GM18505 (cell line): ENCODE results near the gene MXD4.

ENCODE experiments used
- ATAC-seq: cut with Tn5 transposase; IDR thresholded peaks from one replicate; pipeline ENCODE4 v1.9.1; 2021; ENCODE audit not compliant: unreplicated experiment
- POLR2A ChIP-seq: IDR thresholded peaks from 4 replicates; pipeline ENCODE4 v1.6.1; 2011; ENCODE audit warnings: borderline replicate concordance; ENCODE audit not compliant: insufficient read depth, insufficient read length; ENCODE audit errors: extremely low read depth

MXD4 gene

DNA sequence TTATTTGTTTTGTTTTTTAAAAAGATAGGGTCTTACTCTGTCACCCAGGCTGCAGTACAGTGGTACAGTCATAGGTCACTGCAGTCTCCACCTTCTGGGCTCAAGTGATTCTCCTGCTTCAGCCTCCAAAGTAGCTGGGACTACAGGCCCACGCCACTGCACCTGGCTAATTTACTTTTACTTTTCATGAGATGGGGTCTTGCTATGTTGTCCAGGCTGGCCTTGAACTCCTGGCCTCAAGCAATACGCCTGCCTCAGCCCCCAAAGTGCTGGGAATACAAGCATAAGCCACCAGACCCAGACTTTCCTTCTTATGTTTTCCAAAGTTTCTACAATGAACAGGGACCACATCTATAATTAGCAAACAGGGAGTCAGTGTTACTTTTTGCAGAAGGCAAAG lies 37.9 kb upstream of the MXD4 start:
- no peak for ATAC-seq

DNA sequence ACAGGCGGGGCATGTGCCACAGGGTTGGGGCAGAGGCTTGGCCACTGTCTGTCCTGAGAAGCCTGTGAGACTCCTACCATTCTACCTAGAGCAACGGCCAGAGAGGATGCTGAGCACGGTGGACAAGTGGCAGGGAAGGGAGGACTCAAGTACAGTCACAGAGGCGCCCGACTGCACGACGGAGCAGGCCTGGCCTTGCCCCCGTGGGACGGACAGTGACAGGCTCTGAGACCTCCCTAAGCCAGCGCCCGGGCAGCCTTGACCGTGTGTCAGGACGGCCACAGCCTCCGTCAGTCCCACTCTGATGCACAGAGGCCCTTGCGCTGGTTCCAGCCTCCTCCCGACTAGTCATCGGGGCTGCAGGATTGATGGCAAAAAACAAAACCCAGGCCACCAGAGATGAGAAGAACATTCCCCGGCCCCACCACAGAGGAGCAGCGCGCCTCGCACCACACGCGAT lies 36.7 kb upstream of the MXD4 start:
- ATAC-seq = no peak
- no peak for TF ChIP-seq POLR2A

More for the DNA sequence above, 37.9 kb upstream of the MXD4 start:
- no peak for TF ChIP-seq POLR2A

DNA sequence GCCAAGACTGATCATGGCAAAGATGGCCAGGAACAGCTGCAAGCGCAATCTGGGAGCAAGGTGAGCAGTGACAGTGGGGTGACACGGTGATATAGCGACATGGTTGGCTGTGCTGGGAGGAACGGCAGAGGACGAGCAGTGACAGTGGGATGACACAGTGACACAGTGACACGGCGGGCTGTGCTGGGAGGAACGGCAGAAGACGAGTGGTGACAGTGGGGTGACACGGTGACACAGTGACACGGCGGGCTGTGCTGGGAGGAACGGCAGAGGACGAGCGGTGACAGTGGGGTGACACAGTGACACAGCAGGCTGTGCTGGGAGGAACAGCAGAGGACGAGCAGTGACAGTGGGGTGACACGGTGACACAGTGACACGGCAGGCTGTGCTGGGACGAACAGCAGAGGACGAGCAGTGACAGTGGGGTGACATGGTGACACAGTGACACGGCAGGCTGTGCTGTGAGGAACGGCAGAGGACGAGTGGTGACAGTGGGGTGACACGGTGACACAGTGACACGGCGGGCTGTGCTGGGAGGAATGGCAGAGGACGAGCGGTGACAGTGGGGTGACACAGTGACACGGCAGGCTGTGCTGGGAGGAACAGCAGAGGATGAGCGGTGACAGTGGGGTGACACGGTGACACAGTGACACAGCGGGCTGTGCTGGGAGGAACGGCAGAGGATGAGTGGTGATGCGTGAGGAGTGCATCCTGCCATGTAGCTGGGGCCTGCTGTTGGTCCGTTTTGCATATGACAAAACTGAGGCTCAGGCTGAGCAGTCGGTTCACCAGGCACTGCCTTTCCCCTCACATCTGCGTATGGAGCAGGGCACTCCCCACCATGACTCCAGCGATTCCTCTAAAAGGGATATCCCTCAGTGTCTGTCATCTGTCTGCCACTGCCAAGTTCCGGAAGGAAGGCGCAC lies 36.0 kb upstream of the MXD4 start:
- TF ChIP-seq POLR2A = no peak
- ATAC-seq = no peak

DNA sequence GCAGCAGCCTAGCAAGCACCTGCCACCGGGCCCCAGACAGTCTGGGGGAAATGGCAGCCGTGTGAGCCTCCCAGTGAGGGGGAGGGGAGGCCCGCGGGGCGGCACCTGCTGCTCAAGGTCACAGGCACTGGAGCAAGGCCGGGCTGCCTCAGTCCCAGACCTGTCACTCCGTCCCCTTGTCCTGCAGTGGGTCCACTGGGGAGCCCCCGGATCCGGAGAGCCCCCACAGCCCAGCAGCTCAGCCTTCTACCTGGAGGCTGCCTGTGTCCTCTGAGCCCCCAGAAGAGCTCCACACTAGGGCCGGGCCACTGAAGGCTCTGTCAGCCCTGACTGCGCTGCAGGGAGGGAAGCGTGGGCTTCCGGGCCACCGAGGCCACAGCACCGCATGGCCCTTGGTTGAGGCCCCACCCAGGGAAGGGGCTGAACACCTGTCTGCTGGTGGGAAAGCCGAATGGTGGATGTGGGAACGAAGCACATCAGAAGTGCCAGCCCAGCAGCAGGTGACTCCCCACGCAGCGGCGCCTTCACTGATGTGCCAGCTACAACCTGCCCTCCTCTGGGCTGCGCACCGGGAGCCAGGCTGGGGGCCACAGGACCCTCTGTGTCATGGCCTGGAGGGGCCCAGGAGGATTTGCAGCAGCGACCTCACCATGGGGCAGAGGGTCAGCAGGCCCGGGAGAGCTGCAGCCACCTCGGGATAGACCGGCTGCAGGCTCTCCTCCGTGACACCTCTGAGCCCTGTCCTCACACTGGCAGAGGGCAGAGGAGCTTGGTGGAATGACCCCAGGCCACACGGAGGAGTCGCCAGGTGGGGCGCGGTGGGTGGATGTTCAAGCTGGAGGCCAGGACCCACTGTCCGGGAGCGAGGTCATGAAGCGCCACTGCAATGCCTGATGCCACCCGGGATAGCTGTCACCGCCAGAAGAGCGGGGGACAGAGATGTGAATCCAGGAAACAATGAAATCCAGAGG lies 35.0 kb upstream of the MXD4 start:
- no peak for ATAC-seq
- no peak for TF ChIP-seq POLR2A

DNA sequence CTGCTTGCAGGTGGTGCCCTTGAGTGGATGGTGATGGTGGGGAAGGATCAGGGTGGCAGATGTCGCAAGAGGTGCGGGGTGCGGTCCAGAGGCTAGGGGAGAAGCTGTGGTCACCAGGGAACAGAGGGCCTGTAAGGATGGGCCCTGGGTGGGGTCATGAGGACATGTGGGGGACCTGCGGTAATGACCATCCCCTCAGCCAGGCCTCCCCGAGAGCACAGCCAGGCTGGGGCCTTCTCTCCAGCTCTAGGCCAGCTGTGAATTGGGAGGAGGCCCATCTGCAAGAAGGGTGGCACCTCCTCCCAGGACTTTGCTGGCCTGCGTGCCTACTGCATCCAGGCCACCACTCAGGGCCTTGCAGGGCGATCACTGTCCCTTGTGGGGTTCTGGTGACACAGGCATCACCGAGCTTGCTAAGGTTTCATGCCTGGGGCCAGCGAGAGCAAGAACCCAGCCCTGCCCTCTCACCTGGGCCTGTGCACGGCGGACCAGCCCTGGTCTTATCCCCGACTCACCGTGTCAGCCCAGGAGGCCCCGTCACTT lies 34.1 kb upstream of the MXD4 start:
- TF ChIP-seq POLR2A = no peak
- no peak for ATAC-seq

DNA sequence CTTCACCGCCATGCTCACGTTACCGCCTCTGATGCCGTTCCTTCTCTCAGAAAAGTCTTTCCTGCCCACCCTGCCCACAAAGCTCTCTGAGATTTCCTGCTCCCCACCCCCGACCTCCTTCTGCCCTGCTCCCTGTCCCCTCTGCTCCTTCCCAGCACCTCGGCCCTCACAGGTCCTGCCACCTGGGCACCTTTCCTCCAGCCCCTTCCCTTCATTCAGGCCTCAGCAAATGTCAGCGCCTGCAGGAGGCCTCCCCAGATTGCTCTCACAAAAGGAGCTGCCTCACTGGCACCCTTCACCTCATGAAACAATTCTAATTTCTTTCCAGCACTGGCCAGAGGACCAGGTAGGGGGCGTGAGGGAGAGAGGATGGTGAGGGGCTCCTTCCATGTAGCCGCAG lies 33.6 kb upstream of the MXD4 start:
- TF ChIP-seq POLR2A = no peak

DNA sequence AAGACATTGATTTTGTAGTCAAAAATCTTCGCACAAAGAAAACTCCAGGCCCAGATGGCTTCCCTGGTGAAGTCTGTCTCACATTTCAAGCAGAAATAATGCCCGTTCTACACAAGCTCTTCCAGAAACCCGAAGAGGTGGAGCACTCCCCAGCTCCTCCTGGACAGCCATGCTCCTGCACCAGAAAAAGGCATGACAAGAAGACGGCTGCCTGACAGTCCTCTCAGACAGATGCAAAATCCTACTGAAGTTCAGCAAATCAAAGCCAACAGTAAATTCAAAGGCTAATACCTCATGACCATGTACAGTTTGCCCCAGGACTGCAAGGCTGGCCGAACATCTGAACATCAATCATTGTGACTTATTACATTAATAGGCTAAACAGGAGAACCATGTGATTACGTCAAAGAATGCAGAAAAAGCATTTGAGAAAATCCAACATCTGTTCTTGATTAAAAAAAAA lies 30.8 kb upstream of the MXD4 start:
- ATAC-seq = no peak

More for the DNA sequence above, 33.6 kb upstream of the MXD4 start:
- ATAC-seq = no peak

DNA sequence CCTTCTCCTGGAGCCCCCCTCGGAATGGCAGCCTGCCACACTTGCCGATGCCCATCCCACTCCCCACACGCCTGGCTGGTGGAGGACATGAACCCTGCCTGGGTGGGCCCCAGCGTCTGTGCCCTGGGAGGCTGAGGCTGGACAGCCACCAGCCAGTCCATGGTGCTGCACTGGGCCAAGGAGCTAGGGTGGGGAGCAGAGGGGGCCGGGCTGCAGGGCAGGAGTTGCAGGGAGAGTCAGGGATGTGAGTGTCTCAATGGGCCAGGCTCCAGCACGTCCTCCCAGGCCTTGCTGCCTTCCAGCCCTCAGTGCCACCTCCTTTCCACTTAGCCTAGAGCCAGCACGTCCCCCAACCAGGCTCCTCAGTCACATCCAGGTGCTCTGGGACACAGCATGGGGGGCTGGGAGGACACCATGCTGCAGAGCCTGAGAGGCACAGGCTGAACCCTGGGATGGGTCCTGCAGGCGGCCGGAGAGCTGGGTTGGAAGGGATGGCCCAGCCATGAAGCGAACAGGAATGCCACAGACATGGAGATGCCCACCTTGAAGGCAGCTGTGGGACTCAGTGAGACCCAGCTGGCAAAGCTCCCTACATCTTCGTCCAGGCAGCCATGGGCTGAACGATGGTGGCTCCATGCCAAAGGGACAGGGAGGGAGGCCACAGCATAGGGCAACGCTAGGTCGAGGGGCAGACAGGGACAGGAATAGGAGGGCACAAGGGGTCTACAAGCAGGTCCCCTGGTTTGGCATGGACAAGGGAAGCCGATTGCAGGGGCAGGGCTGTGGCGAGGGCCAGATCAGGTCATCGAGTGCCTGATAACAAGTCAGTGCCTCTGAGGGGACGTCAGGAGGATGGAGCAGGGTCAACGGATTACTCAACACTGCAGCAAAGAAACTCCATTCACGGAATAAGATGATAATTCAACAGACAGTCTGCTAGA lies 30.1 kb upstream of the MXD4 start:
- no peak for ATAC-seq
- no peak for TF ChIP-seq POLR2A

More for the DNA sequence above, 30.8 kb upstream of the MXD4 start:
- TF ChIP-seq POLR2A = no peak

DNA sequence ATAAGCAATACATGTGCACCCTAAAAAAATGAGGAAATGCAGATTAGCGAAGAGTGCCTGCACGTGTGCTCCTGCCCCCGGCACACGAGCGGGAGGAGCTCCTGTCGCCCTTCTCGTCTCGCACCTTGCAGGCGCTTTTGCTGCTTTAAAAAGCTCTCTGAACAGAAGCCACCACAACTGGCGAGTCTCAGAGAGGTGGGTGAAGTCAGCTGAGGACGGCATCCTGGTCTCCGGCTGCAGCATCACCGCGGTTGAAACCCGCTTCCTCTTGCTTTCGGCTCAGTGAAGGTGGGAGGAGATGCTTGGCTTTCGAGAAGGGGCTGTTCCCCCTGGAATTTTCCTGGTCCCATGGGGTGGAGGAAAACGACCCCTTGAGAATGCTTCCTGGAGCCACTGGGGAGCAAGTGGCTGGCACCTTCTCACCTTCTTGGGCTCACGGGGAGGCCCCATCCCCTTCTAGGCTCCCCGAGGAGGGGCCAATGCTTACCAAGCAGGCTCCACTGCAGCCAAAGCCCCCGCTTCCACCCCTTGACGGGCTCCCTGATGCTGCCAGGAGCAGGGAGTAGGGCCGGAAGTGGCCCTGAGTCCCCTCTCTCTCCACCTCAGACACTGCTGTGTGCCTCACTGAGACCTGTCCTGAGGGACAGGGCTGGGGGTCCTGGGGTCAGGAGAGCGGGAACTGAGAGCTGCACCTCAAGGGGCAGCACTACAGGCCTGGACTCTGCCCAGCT lies 29.2 kb upstream of the MXD4 start:
- no peak for TF ChIP-seq POLR2A

DNA sequence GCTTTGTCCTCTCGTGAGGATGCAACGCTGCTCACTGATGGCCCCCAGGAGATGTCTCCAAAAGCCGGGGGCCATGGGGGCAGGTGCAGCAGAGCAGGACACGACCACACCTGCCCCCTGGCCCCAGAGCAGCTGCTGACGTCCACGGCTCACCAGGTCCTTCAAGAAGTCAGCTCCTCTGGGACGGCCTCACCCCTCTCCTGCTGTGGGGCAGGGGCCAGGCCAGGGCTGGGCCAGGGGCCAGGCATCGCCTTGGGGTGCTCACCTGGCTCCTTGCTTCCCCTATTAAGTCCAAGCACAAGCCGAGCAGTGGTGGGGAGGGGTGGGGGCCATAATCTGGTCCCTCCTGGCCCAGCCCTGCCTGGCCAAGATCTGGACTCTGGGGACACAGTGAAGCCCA lies 28.6 kb upstream of the MXD4 start:
- TF ChIP-seq POLR2A = no peak
- no peak for ATAC-seq

More for the DNA sequence above, 29.2 kb upstream of the MXD4 start:
- ATAC-seq = no peak

DNA sequence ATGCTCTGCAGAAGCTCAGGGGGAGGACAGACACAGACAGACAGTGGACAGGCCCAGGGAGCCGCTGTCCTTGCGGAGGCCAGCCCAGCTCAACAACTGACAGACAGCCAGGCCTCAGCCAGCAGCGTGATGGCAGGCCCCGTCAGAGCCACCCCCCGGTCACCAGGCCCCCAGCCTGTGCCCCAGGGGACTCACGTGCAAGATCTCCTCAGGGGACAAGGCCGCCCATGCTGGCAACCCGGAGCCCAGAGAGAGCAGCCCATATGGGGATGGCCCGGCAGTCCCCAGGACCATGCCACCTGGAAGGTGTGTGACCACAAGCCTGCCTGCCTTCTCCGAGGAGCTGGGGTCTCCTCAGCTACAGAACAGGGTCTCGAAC lies 28.0 kb upstream of the MXD4 start:
- ATAC-seq = no peak
- TF ChIP-seq POLR2A = no peak
